DMS53 treated with DMSO at 0.1 percent for 48 hours (cell line): ENCODE measurements around the gene EFNB2.

Experiments
- DNase-seq: peaks from one replicate; lab custom pipeline; 2025; ENCODE audit not compliant: unreplicated experiment; lab: John Stamatoyannopoulos, UW

The EFNB2 gene

GRCh38 chr13:106526738-106527444 is 8.6 kb downstream of the EFNB2 start:
- no peak for DNase-seq

GRCh38 chr13:106525865-106526264 is 9.6 kb downstream of the EFNB2 start:
- no peak for DNase-seq

DNA sequence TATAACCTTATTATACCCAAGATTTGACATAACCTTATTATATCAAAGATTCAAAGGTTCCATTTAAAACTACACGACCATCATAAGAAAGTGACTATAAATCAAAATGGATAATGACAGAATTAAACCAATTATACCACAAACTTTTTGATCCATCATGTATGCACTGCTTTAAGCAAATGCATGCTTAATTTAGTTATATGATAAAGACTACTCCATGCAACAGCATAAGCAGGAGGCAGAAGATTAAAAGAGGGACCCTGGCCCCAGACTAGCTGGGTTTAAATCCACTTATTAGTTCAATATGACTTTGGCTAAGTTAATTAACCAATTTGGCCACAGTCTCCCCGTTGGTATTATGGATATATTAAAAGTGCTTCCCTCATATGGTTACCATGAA is 11.4 kb downstream of the EFNB2 start:
- DNase-seq, result no peak

GRCh38 chr13:106523576-106523975 is 11.9 kb downstream of the EFNB2 start:
- no peak for DNase-seq

DNA sequence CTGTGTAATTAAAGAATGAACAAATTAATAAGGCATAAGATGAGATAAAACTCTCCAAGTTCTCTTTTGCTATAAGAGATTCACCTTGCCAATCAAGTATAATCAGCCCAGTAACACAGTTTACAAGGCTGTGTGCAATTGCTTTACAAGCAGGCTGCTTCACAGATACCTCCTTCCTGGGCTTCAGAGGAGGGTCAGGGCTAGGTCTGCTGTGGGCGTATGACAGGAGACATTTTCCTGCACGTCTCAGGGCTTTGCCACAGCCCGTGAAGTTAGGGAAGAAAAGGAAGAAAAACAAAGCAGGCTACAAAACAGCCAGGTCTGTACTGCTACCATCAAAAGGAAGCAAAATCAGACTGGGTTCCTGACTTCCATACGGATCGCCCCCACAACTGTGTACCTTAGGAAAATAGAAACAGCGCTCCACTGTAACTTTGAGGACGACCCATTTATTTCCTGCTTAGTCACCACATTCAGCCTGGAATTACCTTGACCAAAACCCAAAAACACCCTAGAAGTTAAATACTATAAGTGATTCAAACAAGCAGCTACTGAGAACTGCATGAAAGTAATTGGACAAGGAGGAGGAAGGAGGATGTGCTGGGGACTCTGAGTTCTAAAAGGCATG is 12.4 kb downstream of the EFNB2 start:
- no peak for DNase-seq

- DNase-seq, result no peak
Observed at GRCh38 chr13:106522112-106522705, 13.3 kb downstream of the EFNB2 start.

GRCh38 chr13:106521095-106521799 is 14.2 kb downstream of the EFNB2 start:
- no peak for DNase-seq

GRCh38 chr13:106520251-106521054 is 15.0 kb downstream of the EFNB2 start:
- no peak for DNase-seq

DNA sequence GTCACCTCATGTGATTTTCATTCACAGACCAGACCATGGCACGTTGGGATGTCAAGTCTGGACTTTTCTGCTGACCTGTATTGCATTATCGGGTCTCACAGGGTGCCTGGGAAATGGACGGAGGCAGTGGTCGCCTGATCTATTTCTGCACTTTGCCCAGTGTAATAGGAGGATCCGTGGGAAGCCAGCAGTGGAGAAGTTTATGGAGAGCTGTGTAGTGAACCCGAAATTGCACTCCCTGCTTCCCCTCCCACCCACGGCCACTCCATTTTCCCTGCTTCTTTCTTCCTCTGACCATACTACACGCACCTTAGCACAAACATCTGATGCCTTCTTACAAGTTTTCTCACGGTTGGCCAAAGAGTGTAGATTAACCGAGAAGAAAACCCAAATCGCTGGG is 16.9 kb downstream of the EFNB2 start:
- DNase-seq, result no peak

DNA sequence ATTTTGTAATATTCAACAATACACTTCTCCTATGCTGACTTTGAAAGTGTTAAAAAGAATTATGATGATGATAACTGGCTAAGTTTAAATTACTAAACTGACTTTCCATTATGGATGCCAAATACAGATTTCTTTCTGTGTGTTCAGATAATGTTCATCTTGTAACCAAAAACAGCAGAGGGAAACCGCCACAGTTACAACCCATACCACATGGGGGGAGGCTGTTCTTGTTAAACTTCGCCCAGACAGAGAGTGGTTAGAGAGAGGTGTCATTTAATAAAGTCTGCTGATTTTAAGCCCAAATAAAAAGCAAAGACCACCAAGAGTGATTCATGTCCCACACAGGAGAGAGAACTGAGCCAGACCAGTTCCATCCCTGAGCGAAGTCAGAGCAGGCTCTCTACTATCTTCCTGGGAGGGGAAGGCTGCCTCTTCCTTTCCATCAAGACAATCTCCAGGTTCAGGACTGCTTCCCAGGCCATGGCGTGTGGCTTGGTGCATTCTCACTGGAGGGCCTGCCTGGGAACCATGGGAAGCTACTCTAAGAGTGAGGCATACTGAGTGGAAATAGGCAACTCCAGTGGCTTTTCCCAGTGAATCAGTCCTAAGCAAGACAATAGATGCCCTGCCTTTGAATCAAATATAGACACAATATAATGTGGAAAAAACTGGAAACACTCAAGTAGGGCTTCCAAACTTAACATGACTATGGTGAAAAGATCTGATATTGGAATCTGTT is 18.2 kb downstream of the EFNB2 start:
- DNase-seq, result no peak

GRCh38 chr13:106515635-106516254 is 19.7 kb downstream of the EFNB2 start:
- DNase-seq, result no peak

DNA sequence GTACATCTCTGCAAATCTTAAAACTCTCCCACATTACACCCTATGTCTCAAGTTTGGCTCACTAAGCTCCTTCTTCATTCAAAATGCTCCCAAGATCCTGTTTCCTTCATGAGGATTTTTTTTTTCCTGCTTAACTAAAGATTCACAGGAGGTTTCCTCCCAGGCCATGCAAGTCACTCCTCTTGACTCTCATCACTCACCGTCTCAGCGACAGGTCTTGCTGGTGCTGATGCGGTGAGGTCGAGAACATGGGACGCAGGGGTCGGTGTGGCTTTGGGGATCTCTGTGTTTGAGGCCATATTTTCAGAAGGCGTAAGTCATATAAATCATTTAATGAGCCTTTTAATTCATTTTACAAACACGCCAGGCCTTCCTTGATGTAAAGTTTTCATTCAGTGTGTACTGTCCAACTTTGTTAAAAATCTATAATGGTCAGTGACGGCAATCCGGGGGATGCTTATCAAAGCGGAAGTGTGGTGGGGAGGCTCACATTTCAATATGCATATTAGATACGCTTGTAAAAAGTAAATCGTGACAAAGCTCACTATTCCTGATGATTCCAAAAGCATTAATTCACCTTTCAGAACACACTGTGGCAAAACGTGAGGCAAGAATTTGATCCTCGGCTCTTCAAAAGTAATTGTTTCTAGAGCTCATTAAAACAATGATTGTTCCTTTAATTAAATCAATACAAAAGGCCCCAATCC is 20.4 kb downstream of the EFNB2 start:
- DNase-seq, result no peak

- no peak for DNase-seq
Observed at GRCh38 chr13:106513025-106513983, 22.2 kb downstream of the EFNB2 start.

DNA sequence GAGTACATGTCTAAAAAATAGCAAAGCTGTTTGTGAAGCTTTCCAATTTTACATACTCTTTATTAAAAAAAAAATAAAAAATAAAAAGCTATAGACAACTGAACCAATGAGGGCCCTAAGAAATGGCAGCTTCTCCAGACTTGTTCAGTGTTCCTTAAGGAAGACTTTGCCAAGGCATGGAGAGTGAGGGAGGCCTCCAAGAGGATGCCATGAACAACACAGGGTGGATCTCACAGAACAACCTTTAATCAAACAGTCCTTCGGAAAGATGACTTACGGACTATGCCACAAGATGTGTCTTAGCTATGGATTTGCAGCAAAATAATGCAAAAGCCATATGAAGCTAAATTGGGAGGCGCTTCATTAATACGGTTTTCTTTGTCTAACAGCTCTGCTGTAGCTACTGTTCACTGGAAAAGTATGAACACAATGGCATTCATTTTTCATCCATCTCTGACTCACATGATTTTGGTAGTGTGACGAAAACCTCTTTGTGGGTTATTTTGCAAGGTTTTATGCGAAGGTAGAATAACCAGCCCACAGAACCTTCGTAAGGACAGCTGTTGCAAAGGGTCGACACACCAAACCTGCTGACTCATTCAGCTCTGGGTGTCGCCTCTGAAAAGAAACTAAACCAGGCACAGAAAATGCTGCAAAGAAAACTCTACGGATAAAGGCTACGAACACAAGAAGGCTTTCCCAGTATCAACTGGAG is 27.7 kb downstream of the EFNB2 start:
- no peak for DNase-seq

- DNase-seq, result no peak
Observed at GRCh38 chr13:106506286-106506685, 29.2 kb downstream of the EFNB2 start.

- DNase-seq, result no peak
Observed at GRCh38 chr13:106505732-106506131, 29.7 kb downstream of the EFNB2 start.

DNA sequence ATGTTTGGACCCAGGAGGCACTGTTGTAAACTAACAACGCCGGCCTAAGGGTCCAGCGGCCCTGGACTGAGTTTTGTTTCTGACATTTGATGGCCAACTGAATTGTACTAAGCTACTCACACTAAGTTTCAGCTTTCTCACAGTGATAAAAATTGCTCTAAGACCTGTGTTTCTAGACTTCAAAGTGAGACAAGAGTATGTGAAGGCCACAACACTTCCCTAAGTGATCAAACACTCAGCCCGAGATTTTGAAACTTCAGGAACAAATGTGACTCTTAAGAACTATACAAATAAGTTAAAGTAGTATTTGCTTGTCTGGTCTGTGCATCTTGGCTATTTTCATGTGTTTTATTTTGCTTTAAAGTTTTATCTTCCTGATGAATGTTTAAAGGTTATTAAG is 30.2 kb downstream of the EFNB2 start:
- DNase-seq, result no peak
